AG04449 (cell line): ENCODE results near the gene KRTAP10-5.

Source experiments
- CTCF ChIA-PET: fragments of 350-600 bp; formaldehyde crosslinking; extraction: SDS; loops from one replicate; lab custom pipeline; 2021; ENCODE audit warnings: antibody characterized with exemption; lab: Yijun Ruan, JAX
- POLR2A ChIA-PET: fragments of 400-600, 350-600 bp; formaldehyde crosslinking; extraction: SDS; loops from one replicate; lab custom pipeline; 2020; ENCODE audit warnings: antibody characterized with exemption, inconsistent platforms; lab: Yijun Ruan, JAX
- DNase-seq: peaks from one replicate; pipeline ENCODE4 v3.0.0-alpha.2; 2010; ENCODE audit warnings: low read depth, low spot score
- H3K4me3 ChIP-seq: 2 replicates; pipeline ENCODE4 v1.5.1; 2011; ENCODE audit warnings: low read depth, mild to moderate bottlenecking, control low read depth, low read length
- CTCF ChIP-seq: IDR thresholded peaks from one replicate; pipeline ENCODE4 v1.5.1; 2011; ENCODE audit warnings: mild to moderate bottlenecking, moderate library complexity, low read length, control low read depth, inconsistent platforms; ENCODE audit not compliant: insufficient read depth; ENCODE audit errors: missing control alignments

Gene KRTAP10-5

GRCh38 chr21:44585892-44586291 is 5.5 kb upstream of the KRTAP10-5 start:
- DNase-seq, result no peak
- no peak overlapping the region for H3K4me3 ChIP-seq
- no peak for TF ChIP-seq CTCF
- POLR2A ChIA-PET, result no interaction called here
- CTCF ChIA-PET, result no interaction called here

- DNase-seq, result no peak
- H3K4me3 ChIP-seq, result no peak overlapping the region
- TF ChIP-seq CTCF, result no peak
- POLR2A ChIA-PET, result no interaction called here
- CTCF ChIA-PET, result no interaction called here
These were observed 3.4 kb upstream of the KRTAP10-5 start for GRCh38 chr21:44583800-44584147.

- no peak overlapping the region for H3K4me3 ChIP-seq
- CTCF ChIA-PET, result no interaction called here
- TF ChIP-seq CTCF, result no peak
- POLR2A ChIA-PET, result no interaction called here
- no peak for DNase-seq
These were observed 2.8 kb upstream of the KRTAP10-5 start for GRCh38 chr21:44583089-44583799.

- H3K4me3 ChIP-seq, result no peak overlapping the region
- POLR2A ChIA-PET, result no interaction called here
- DNase-seq, result no peak
- CTCF ChIA-PET, result interaction anchor here (0.8 kb wide), 1 partner anchor 38 kb away, joined by 3 read pairs; no protein-coding TSS in a partner anchor
- no peak for TF ChIP-seq CTCF
These were observed 1.7 kb upstream of the KRTAP10-5 start for GRCh38 chr21:44582055-44582454.

- ChIA-PET CTCF (interaction anchor here (0.8 kb wide), 1 partner anchor 39 kb away, joined by 3 read pairs; no protein-coding TSS in a partner anchor), POLR2A (no interaction called here)
- no peak for TF ChIP-seq CTCF
- DNase-seq, result no peak
- no peak overlapping the region for H3K4me3 ChIP-seq
These were observed 754 bp upstream of the KRTAP10-5 start for GRCh38 chr21:44581158-44581557.

GRCh38 chr21:44579833-44580144 is 615 bp downstream of the KRTAP10-5 start:
- POLR2A ChIA-PET, result no interaction called here

More at GRCh38 chr21:44579833-44580144, 615 bp downstream of the KRTAP10-5 start:
- CTCF ChIA-PET, result no interaction called here
- TF ChIP-seq CTCF, result no peak
- H3K4me3 ChIP-seq, result no peak overlapping the region
- DNase-seq, result no peak
